Common myeloid progenitor, CD34-positive (primary cell): ENCODE measurements around the gene TGM2.

ENCODE experiments used
- CTCF ChIA-PET: fragments of 350-600 bp; sonication (Branson Sonifier 250); formaldehyde crosslinking; loops from one replicate; lab custom pipeline; 2021; ENCODE audit warnings: antibody characterized with exemption; lab: Charles Lee
- POLR2A ChIA-PET: fragments of 350-600 bp; sonication (Branson Sonifier 250); formaldehyde crosslinking; loops from one replicate; lab custom pipeline; 2021; ENCODE audit warnings: antibody characterized with exemption; lab: Charles Lee
- DNase-seq, 3 donors: peaks; one replicate each; pipeline versions ENCODE4 v3.0.0 to v3.0.0-alpha.2; 2013
- H3K27ac ChIP-seq, 2 experiments: 1 replicate in 1 of 2; 2 replicates in 1 of 2; pipeline ENCODE4 v1.7.0; 2013; ENCODE audit warnings: inconsistent platforms in 2 of 2, low read length in 2 of 2, mild to moderate bottlenecking in 2 of 2, low read depth in 1 of 2, moderate library complexity in 1 of 2; ENCODE audit not compliant: severe bottlenecking in 2 of 2, insufficient read depth in 1 of 2, poor library complexity in 1 of 2
- H3K27me3 ChIP-seq, 5 experiments: replicated peaks in 2 of 5; 1 replicate in 3 of 5; 2 replicates in 2 of 5; pipeline versions ENCODE4 v1.6.1 to v1.7.0; 2013; ENCODE audit warnings: low read length in 4 of 5, mild to moderate bottlenecking in 2 of 5, moderate library complexity in 2 of 5, inconsistent platforms in 1 of 5; ENCODE audit not compliant: insufficient read depth in 5 of 5, control insufficient read depth in 4 of 5
- H3K36me3 ChIP-seq, 4 experiments: 1 replicate in 2 of 4; 2 replicates in 2 of 4; pipeline versions ENCODE4 v1.6.1 to v1.7.0; 2013; ENCODE audit warnings: low read length in 3 of 4, control low read depth in 1 of 4, mild to moderate bottlenecking in 1 of 4; ENCODE audit not compliant: control insufficient read depth in 4 of 4, insufficient read depth in 4 of 4
- H3K4me1 ChIP-seq, 4 experiments: 1 replicate in 3 of 4; 2 replicates in 1 of 4; pipeline versions ENCODE4 v1.6.1 to v1.7.1; 2013; ENCODE audit warnings: low read length in 3 of 4, mild to moderate bottlenecking in 3 of 4, control low read depth in 1 of 4, inconsistent platforms in 1 of 4, moderate library complexity in 1 of 4; ENCODE audit not compliant: control insufficient read depth in 4 of 4, insufficient read depth in 4 of 4; ENCODE audit errors: control extremely low read depth in 1 of 4
- H3K4me3 ChIP-seq, 7 experiments: 1 replicate in 4 of 7; 2 replicates in 3 of 7; pipeline versions ENCODE4 v1.5.1 to v1.7.0; 2013; ENCODE audit warnings: mild to moderate bottlenecking in 7 of 7, low read length in 6 of 7, moderate library complexity in 6 of 7, inconsistent platforms in 2 of 7, low read depth in 2 of 7, control low read depth in 1 of 7; ENCODE audit not compliant: insufficient read depth in 4 of 7, control insufficient read depth in 1 of 7; ENCODE audit errors: extremely low read depth in 1 of 7
- H3K9me3 ChIP-seq, 5 experiments: 1 replicate in 4 of 5; 2 replicates in 1 of 5; pipeline versions ENCODE4 v1.6.1 to v1.7.1; 2013; ENCODE audit warnings: low read length in 4 of 5, mild to moderate bottlenecking in 2 of 5, inconsistent platforms in 1 of 5, low read depth in 1 of 5, moderate library complexity in 1 of 5; ENCODE audit not compliant: control insufficient read depth in 4 of 5, insufficient read depth in 2 of 5; ENCODE audit errors: control extremely low read depth in 1 of 5
- WGBS: methylation state at CpG from one replicate; pipeline ENCODE4 v1.1.5; 2013; ENCODE audit not compliant: insufficient coverage; 5-methylcytosine and 5-hydroxymethylcytosine counted together

The TGM2 gene

GRCh38 chr20:38178065-38178491 is 13.0 kb upstream of the TGM2 start:
- Histone ChIP-seq H3K4me1 (no peaks in the 10 kb centered on the region), H3K9me3 (peaks cover 0 to 5% (median 2%) of the 10 kb centered on the region in 5 experiments), H3K4me3 (no peak overlapping the region), H3K27ac (no peak overlapping the region), H3K27me3 (peaks cover 0 to 12% (median 3%) of the 10 kb centered on the region in 5 experiments), H3K36me3 (no peaks in the 10 kb centered on the region)
- 97% methylated on average over 5 of the region's 8 CpGs for WGBS
- ChIA-PET CTCF (interaction anchor here (1.0 kb wide), 1 partner anchor 16 kb away, joined by 3 read pairs; no protein-coding TSS in a partner anchor), POLR2A (no interaction called here)
- DNase-seq = no peak

- WGBS = 94% methylated on average over 7 of the region's 9 CpGs
- no peaks in the 10 kb centered on the region for H3K4me1 ChIP-seq
- CTCF ChIA-PET = interaction anchor here (0.8 kb wide), 1 partner anchor 35 kb away, joined by 4 read pairs; no protein-coding TSS in a partner anchor
Observed at GRCh38 chr20:38177201-38177600, 12.1 kb upstream of the TGM2 start.

DNA sequence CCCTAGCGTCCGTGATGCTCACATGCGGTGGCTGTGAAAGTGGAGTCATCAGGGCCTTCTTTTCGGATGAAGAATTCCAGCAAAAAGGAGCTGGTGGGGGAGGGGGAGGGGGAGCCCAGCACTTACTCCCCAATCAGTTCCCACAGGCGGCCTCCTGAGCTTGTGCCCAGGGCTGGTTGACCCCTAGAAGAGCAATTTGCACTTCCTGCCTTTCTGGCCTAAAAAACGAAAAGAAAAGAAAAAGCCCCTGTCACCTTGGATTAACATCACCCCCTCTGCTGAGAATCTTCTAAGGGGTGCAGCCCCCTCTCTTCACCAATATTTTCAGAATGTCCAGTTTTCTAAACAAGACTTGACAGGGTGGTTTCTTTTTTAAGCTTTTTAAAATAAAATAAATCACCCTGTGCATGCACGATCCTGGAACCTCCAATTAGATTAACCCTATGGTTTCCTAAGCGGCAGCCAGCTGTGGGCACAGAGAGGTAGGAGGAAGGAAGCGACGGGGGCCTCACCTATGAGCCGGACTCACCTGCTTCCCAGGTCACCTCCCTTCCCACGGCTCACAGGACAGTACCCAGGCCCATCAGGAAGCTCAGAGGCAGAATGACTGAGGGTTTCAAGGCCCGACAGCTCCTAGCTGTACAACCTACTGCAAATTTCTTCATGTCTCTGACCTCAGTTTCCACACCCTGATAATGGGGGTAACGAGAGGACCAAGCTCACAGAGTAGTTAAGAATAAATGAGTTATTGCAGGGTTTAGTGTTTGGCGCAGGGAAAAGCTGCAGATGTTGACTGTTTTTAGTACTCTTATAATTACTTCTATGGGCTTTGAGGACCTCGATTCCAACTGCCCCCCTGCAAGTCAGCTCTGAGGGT is 10.5 kb upstream of the TGM2 start:
- 73% methylated on average over 6 of the region's 16 CpGs for WGBS
- Histone ChIP-seq H3K4me3 (no peak overlapping the region), H3K9me3 (no peaks in the 10 kb centered on the region), H3K36me3 (no peaks in the 10 kb centered on the region), H3K27ac (no peak overlapping the region), H3K4me1 (no peaks in the 10 kb centered on the region), H3K27me3 (peaks cover 0 to 8% (median 3%) of the 10 kb centered on the region in 5 experiments)
- CTCF ChIA-PET = interaction anchor here (0.6 to 1.5 kb wide), 3 partner anchors 9 to 63 kb away, joined by 3 to 4 read pairs (median 3); no protein-coding TSS in a partner anchor
- no peak for DNase-seq
- POLR2A ChIA-PET = interaction anchor here (0.7 kb wide), 1 partner anchor 52 kb away, joined by 4 read pairs; no protein-coding TSS in a partner anchor

More at GRCh38 chr20:38177201-38177600, 12.1 kb upstream of the TGM2 start:
- peaks cover 0 to 5% (median 0%) of the 10 kb centered on the region in 5 experiments for H3K9me3 ChIP-seq
- no peak overlapping the region for H3K4me3 ChIP-seq
- POLR2A ChIA-PET = no interaction called here
- H3K36me3 ChIP-seq = no peaks in the 10 kb centered on the region
- H3K27me3 ChIP-seq = peaks cover 0 to 8% (median 3%) of the 10 kb centered on the region in 5 experiments
- H3K27ac ChIP-seq = no peak overlapping the region
- no peak for DNase-seq

GRCh38 chr20:38173237-38174156 is 8.4 kb upstream of the TGM2 start:
- POLR2A ChIA-PET = no interaction called here
- H3K4me3 ChIP-seq = no peak overlapping the region
- 88% methylated on average over 7 of the region's 14 CpGs for WGBS
- H3K9me3 ChIP-seq = no peaks in the 10 kb centered on the region
- H3K36me3 ChIP-seq = no peaks in the 10 kb centered on the region
- H3K27ac ChIP-seq = no peak overlapping the region
- no peak for DNase-seq
- CTCF ChIA-PET = interaction anchor here (1.1 to 1.8 kb wide), 2 partner anchors 61 to 90 kb away, joined by 3 read pairs; no protein-coding TSS in a partner anchor
- H3K27me3 ChIP-seq = peaks cover 0 to 8% (median 3%) of the 10 kb centered on the region in 5 experiments
- peaks cover 0 to 12% (median 2%) of the 10 kb centered on the region in 4 experiments for H3K4me1 ChIP-seq

DNA sequence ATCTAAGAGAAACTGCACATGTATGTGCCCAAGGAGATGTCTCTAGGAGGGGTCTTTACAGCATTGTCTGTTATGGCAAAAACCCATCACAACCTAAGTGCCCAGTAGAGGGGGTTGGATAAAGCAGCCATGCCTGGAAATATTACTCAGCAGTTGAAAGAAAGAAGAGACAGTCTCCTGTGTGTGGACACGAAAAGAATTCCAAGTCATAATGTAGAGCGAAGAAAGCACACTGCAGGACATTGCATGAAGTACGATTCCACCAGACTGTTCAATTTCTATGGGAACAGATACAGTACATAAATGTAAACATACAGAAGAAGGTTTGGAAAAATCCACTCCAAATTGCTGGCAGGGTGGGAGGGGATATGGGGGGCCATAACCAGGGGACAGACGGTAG is 7.3 kb upstream of the TGM2 start:
- Histone ChIP-seq H3K27ac (no peak overlapping the region), H3K4me3 (no peak overlapping the region), H3K9me3 (no peaks in the 10 kb centered on the region), H3K4me1 (peaks cover 0 to 20% (median 2%) of the 10 kb centered on the region in 4 experiments), H3K27me3 (peaks cover 0 to 8% (median 3%) of the 10 kb centered on the region in 5 experiments), H3K36me3 (no peaks in the 10 kb centered on the region)
- no peak for DNase-seq
- WGBS = 71% methylated on average over 1 of the region's 4 CpGs
- ChIA-PET POLR2A (no interaction called here), CTCF (interaction anchor here (1.8 kb wide), 1 partner anchor 60 kb away, joined by 3 read pairs; no protein-coding TSS in a partner anchor)

DNA sequence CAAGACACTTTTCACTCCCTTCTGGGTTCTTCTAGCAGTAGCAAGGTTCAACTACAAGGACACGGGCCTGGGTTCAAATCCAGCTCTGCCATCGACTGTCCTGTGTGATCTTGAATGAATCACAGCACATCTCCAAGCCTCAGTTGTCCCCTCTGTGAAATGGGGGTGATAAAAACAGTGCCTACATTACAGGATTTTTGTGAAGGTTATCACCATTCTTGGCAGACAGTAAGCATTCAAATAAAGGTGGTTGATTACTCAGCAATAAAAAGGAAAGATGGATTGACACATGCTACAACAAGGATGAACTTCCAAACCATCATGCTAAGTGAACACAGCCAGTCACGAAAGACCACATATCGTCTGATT is 6.6 kb upstream of the TGM2 start:
- CTCF ChIA-PET = interaction anchor here (0.8 kb wide), 1 partner anchor 9 kb away, joined by 3 read pairs; no protein-coding TSS in a partner anchor
- WGBS = 80% methylated on average over 2 of the region's 4 CpGs

More for the DNA sequence above, 6.6 kb upstream of the TGM2 start:
- H3K27me3 ChIP-seq = peaks cover 0 to 8% (median 0%) of the 10 kb centered on the region in 5 experiments
- no peak overlapping the region for H3K27ac ChIP-seq
- no peak for DNase-seq
- H3K36me3 ChIP-seq = no peaks in the 10 kb centered on the region
- no peaks in the 10 kb centered on the region for H3K9me3 ChIP-seq
- peaks cover 0 to 20% (median 2%) of the 10 kb centered on the region in 4 experiments for H3K4me1 ChIP-seq
- H3K4me3 ChIP-seq = no peak overlapping the region
- POLR2A ChIA-PET = no interaction called here
